Suprapubic skin (tissue), 4 donors: ENCODE results near the gene MBNL2. TPM values are rescaled to one million over a fixed set of nuclear protein-coding genes. Genes with fewer than 3 reads are reported as not detected.
A peak's percentile ranks its signal among the peaks of the same experiment; 100 is the strongest.

Source experiments
- DNase-seq, 2 donors: peaks; one replicate each; pipeline ENCODE4 v3.0.0-alpha.2; 2019; ENCODE audit warnings: low spot score in 2 of 2
- H3K27ac ChIP-seq: fragments of 200-600 bp; sonication (generic); one replicate; pipeline ENCODE4 v1.5.1; 2019
- H3K27me3 ChIP-seq: fragments of 200-600 bp; sonication (generic); one replicate; pipeline ENCODE4 v1.5.1; 2019
- H3K36me3 ChIP-seq: fragments of 200-600 bp; sonication (generic); one replicate; pipeline ENCODE4 v1.5.1; 2019
- H3K4me1 ChIP-seq: fragments of 200-600 bp; sonication (generic); one replicate; pipeline ENCODE4 v1.5.1; 2019
- H3K4me3 ChIP-seq: fragments of 200-600 bp; sonication (generic); one replicate; pipeline ENCODE4 v1.5.1; 2019; ENCODE audit warnings: mild to moderate bottlenecking
- H3K9me3 ChIP-seq: fragments of 200-600 bp; sonication (generic); one replicate; pipeline ENCODE4 v1.5.1; 2019
- EP300 ChIP-seq: sonication (generic); formaldehyde crosslinking; IDR thresholded peaks from one replicate; pipeline ENCODE4 v1.6.1; 2017; ENCODE audit warnings: antibody characterized with exemption
- POLR2A ChIP-seq, 2 donors: fragments of 450-650 bp; IDR thresholded peaks; one replicate each; pipeline ENCODE4 v1.6.1; 2017; ENCODE audit warnings: antibody characterized with exemption in 2 of 2, mild to moderate bottlenecking in 2 of 2, moderate library complexity in 2 of 2
- POLR2AphosphoS5 ChIP-seq, 3 donors: sonication (generic); formaldehyde crosslinking; IDR thresholded peaks; one replicate each; pipeline ENCODE4 v1.6.1; 2017; ENCODE audit warnings: antibody characterized with exemption in 3 of 3
- WGBS: methylation state at CpG from one replicate; pipeline ENCODE4 v1.1.5; 2018; 5-methylcytosine and 5-hydroxymethylcytosine counted together
- total RNA-seq, 4 donors: library from RNA; depleted of rRNA; stranded (reverse); fragments of >200 nt; gene quantifications; one replicate each; pipeline ENCODE4 v1.1.0, GENCODE V29; 2016
- TF ChIP-seq, protein P1 (sequence below), 2 donors: fragments of 200-600 bp in 1 of 2; fragments of 450-650 bp in 1 of 2; sonication (generic) in 1 of 2; IDR thresholded peaks; one replicate each; pipeline ENCODE4 v1.5.1; 2016 to 2019; ENCODE audit warnings: antibody characterized with exemption in 2 of 2, mild to moderate bottlenecking in 1 of 2, moderate library complexity in 1 of 2

MBNL2 gene
- total RNA-seq, 4 donors from 2014 or later: 64.2 to 92.4 (median 73.4) TPM

- H3K9me3 ChIP-seq: no peaks in the 10 kb centered on the region
- H3K27me3 ChIP-seq: no peaks in the 10 kb centered on the region
- peak in 1 of 3 donors; percentile 14 for TF ChIP-seq POLR2AphosphoS5 (IDR thresholded peaks at IDR 0.05)
- TF ChIP-seq, protein P1, sequence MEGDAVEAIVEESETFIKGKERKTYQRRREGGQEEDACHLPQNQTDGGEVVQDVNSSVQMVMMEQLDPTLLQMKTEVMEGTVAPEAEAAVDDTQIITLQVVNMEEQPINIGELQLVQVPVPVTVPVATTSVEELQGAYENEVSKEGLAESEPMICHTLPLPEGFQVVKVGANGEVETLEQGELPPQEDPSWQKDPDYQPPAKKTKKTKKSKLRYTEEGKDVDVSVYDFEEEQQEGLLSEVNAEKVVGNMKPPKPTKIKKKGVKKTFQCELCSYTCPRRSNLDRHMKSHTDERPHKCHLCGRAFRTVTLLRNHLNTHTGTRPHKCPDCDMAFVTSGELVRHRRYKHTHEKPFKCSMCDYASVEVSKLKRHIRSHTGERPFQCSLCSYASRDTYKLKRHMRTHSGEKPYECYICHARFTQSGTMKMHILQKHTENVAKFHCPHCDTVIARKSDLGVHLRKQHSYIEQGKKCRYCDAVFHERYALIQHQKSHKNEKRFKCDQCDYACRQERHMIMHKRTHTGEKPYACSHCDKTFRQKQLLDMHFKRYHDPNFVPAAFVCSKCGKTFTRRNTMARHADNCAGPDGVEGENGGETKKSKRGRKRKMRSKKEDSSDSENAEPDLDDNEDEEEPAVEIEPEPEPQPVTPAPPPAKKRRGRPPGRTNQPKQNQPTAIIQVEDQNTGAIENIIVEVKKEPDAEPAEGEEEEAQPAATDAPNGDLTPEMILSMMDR (IDR thresholded peaks at IDR 0.05): no peak
- TF ChIP-seq EP300: no peak
- TF ChIP-seq POLR2A (IDR thresholded peaks at IDR 0.05): no peak
- WGBS: 63% methylated on average over 15 of the region's 15 CpGs
- no peak overlapping the region for H3K4me3 ChIP-seq
- H3K36me3 ChIP-seq: peaks cover 37% of the 10 kb centered on the region
- no peak for DNase-seq
- H3K27ac ChIP-seq: peak overlapping the region; percentile 20
- peaks cover 13% of the 10 kb centered on the region for H3K4me1 ChIP-seq
Measured at GRCh38 chr13:97367016-97367822, 145.1 kb downstream of the MBNL2 start.

DNA sequence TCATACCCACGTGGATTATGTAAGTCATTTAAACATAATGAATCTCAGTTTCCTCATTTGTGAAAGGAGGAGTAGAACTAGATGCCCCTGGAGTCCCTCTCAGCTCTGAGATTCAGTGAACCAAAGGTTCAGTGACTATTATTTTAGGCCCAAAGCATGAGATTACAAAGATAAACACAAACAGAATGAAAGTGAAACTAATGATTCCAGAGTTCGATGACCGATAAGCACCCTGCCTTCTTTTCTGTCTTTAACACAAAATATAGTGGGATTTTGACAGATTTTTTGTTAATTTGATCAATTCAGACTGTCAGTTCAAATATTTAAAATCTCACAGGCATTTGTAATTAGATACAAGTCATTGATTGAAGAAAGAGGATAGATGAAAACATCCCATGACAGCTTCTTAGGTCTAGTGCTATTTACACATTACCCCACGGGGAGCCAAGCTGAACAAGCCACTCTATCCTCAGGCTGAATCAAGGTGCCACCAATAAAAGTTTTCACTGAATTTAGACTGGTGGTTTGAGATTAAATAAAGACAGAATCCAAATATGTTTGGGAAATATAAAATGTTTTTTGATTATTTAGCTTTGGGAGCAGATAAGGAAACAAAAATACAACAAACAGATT is 147.2 kb downstream of the MBNL2 start:
- no peaks in the 10 kb centered on the region for H3K27me3 ChIP-seq
- H3K36me3 ChIP-seq: peaks cover 29% of the 10 kb centered on the region
- DNase-seq: no peak
- 24% methylated on average over 4 of the region's 4 CpGs for whole genome bisulfite sequencing
- H3K9me3 ChIP-seq: no peaks in the 10 kb centered on the region
- H3K4me3 ChIP-seq: peak overlapping the region; percentile 28
- H3K27ac ChIP-seq: no peak overlapping the region
- H3K4me1 ChIP-seq: peaks cover 13% of the 10 kb centered on the region
- no peak for TF ChIP-seq POLR2A (IDR thresholded peaks at IDR 0.05)
- no peak for TF ChIP-seq EP300
- TF ChIP-seq, protein P1 (IDR thresholded peaks at IDR 0.05): no peak
- TF ChIP-seq POLR2AphosphoS5 (IDR thresholded peaks at IDR 0.05): no peak

- H3K4me3 ChIP-seq: no peak overlapping the region
- H3K27ac ChIP-seq: no peak overlapping the region
- no peak for DNase-seq
- H3K27me3 ChIP-seq: no peaks in the 10 kb centered on the region
- H3K36me3 ChIP-seq: peaks cover 33% of the 10 kb centered on the region
- WGBS: 93% methylated on average over 7 of the region's 7 CpGs
- peaks cover 13% of the 10 kb centered on the region for H3K4me1 ChIP-seq
- H3K9me3 ChIP-seq: no peaks in the 10 kb centered on the region
- no peak for TF ChIP-seq POLR2AphosphoS5 (IDR thresholded peaks at IDR 0.05)
- no peak for TF ChIP-seq EP300
- TF ChIP-seq POLR2A (IDR thresholded peaks at IDR 0.05): no peak
Measured at GRCh38 chr13:97371486-97372109, 149.5 kb downstream of the MBNL2 start.

GRCh38 chr13:97372936-97373335 is 150.8 kb downstream of the MBNL2 start:
- Histone ChIP-seq H3K4me3 (no peak overlapping the region), H3K9me3 (no peaks in the 10 kb centered on the region), H3K27ac (no peak overlapping the region), H3K27me3 (no peaks in the 10 kb centered on the region), H3K36me3 (peaks cover 26% of the 10 kb centered on the region), H3K4me1 (peaks cover 6% of the 10 kb centered on the region)
- DNase-seq: no peak
- TF ChIP-seq POLR2A (IDR thresholded peaks at IDR 0.05) (no peak), POLR2AphosphoS5 (IDR thresholded peaks at IDR 0.05) (no peak), EP300 (no peak)
- TF ChIP-seq, protein P1 (IDR thresholded peaks at IDR 0.05): no peak
- 77% methylated on average over 4 of the region's 4 CpGs for WGBS

GRCh38 chr13:97373787-97374186 is 151.7 kb downstream of the MBNL2 start:
- peaks cover 26% of the 10 kb centered on the region for H3K36me3 ChIP-seq

More at GRCh38 chr13:97373787-97374186, 151.7 kb downstream of the MBNL2 start:
- no peak for DNase-seq
- WGBS: 95% methylated on average over 6 of the region's 6 CpGs
- no peak for TF ChIP-seq EP300
- no peak for TF ChIP-seq POLR2AphosphoS5 (IDR thresholded peaks at IDR 0.05)
- TF ChIP-seq, protein P1 (IDR thresholded peaks at IDR 0.05): no peak
- no peak for TF ChIP-seq POLR2A (IDR thresholded peaks at IDR 0.05)
- Histone ChIP-seq H3K27me3 (no peaks in the 10 kb centered on the region), H3K9me3 (no peaks in the 10 kb centered on the region), H3K4me3 (no peak overlapping the region), H3K27ac (no peak overlapping the region), H3K4me1 (peaks cover 3% of the 10 kb centered on the region)
